ENCODE data around the gene LDLRAD4.

Gene LDLRAD4

GRCh38 chr18:13608791-13609532, 390.4 kb downstream of the LDLRAD4 start:
- peak in 2 of 5 donors; percentile 22 to 66 for DNase-seq

DNA sequence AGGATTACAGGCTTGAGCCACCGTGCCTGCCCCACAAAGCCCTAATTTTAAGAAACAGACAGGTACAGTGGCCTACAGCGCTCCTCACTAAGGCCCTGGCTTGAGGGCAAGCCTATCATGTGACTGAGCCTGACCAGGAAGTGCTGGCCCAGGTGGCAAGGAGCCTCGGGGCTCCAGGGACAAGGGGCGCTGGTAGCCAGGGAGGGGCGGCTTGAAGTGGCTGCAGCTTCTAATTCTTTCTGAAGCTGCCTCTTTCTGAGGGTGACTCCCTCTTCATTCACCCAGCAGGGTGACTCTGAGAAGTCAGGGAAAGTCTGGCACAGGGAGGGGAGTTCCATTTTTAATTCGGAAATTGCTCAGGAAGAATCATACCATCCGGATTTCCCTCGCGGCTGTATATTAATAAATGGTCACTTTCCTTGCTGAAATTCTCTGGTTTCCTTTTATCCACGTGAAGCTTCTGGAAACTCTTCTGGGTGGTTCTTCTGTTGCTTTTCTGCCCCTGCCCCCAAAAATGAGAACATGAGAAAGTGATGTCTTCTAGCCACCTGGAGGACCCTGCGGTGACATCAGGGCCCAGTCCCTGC, 392.1 kb downstream of the LDLRAD4 start:
- no peak for DNase-seq

DNA sequence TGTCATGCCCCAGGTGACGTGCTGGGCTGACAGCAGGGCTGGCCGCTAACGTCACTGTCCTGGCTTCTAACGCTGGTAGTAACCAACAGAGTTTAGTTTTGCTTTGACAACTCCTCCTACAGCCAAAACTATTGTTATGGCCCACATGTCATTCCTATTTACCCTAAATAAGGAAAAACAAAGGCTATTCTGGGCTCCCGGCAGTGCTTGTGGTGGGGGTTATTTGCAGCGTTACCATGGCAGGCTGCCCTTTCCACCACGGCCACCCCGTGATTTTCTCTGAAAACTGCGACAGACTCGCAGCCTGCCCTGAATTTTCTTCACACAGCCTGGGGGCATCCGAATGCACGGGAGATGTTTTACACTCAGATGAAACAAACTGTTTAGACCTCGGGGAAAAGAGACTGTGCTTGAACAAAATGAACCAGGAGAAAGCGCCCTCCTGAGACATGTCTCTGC, 392.6 kb downstream of the LDLRAD4 start:
- DNase-seq, result no peak

DNA sequence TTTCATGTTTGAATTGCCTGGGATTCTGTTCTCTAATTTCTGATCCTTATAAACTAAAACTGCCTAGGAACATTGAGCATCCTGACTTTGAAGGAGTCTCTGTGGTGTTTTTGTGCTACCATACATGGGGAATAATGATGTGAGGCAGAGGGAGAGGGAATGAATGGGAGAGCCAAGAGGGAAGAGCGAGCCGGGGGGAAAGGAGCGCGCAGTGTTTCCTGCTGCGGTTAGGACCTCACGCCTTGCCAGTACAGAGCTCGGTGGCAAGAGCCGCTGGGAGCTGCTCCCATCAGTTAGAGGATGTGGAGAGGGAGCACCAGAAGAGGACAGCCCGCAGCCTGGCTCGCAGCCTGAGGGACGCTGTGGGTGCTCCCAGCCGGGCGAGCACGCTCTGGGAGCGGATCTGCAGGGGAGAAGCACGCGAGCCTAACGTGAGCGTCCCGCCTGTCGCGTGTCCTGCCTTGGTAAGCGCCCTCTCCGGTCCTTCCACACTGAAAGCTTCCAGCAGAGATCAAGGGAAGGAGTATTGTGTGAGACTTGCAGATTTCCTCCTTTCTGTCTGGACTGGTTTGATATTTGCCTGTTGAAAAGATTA, 393.1 kb downstream of the LDLRAD4 start:
- DNase-seq, result no peak

DNA sequence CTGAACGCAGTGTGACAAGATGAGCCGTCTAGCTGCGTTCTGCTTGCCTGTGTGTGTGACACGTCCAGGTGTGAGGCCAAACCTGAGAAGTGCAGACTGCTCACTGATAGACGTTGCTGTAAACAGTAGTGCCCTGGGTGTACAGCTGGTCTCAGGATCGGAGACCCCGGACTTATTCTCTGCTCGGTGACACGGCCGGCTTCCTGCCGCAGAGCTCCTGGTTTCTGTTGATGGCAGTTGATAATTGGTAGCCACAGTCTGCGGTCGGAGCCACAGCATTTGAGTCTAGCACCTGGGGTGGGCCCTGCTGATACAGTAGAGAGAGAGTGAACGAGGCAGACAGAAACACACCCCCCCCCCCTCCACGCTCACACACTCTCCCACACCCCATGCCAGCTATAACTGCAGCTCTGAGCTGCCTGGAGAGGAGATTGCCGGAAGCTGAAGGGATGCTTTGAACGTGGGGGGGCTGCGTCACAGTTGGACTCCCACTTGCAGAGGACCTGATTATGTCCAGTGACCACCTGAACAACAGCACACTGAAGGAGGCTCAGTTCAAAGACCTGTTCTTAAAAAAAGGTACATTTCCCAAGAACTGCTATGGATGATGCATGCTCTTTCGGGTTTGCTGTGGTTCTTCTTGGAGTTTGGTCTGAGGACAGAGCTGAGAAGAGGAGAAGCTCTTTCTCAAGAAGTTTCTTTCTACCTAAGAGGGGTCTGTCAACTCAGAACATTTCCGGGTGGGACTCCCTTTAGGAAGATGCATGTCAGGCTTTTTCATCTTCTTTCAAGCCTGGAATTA, 393.8 kb downstream of the LDLRAD4 start:
- peak; percentile 39 to 83 (median 71) for DNase-seq

DNA sequence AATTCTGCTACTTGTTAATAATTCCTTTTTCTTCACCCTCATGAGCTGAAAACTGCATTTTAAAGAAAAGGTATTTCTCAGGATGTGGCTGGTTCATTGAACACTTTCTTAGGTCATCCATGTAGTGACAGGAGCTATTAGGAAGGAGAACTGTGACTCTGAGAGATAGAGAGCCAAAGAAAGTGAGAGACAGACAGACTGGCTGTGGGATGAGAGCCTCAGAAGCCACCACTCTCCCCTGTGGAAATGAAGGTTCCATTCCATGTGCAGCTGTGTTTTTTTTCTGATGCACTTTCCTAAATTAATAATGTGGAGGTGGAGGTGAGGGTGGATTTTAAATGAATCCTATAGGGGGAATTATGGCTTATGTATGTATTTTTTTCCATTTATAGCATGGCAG, 394.5 kb downstream of the LDLRAD4 start:
- DNase-seq, result no peak

GRCh38 chr18:13613591-13614501, 395.3 kb downstream of the LDLRAD4 start:
- no peak for DNase-seq

DNA sequence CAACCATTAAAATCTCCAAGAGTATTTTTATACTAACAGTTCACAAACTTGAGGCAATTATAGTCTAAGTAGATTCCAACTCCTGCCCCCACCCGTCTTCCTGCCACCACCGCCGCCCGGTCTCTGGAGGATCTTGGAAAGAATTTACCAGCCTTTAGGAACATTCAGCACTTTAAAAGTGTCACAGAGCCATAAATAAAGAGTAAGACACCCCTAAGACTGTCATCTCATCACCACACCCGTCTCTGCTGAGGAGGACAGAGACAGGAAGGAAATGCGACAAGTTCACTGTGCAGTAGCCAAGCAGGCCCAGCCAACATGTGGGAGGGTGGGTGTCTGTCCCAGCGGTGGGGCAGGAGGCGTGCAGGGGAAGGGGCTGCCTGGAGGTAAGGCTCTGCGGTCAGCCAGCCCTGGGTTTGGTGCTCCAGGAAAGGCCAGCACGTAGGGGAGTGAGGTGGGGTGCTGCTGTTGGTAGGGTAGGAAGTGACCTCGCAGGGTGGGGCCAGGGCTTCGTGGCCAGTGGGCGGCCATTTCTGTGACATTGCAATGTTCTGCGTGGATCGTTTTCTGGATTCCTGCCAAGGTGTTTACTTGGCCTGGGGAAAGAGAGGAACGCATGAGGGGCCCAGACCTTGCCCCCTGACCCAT, 396.2 kb downstream of the LDLRAD4 start:
- DNase-seq, result peak in 1 of 5 donors; percentile 52

DNA sequence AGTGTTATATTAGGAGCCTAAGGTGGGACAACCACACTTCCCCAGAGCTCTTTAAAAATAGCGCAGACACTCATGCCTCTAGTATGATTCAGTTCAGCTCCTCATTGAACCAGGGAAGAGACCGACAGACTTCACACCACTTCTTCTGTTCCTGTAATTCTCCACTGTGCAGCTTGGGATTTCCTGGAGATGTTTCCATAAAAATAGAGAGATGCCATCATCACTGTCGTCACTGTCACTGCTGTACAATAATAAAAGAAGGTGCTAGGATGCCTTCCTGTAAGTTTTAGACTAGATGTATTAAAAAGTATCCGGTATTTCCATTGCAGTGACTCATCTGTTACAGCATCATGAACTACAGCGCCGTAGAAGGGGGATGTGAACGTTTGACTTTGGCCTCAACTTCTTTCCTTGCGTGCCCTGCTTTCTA, 396.9 kb downstream of the LDLRAD4 start:
- DNase-seq, result peak in 1 of 5 donors; percentile 55

DNA sequence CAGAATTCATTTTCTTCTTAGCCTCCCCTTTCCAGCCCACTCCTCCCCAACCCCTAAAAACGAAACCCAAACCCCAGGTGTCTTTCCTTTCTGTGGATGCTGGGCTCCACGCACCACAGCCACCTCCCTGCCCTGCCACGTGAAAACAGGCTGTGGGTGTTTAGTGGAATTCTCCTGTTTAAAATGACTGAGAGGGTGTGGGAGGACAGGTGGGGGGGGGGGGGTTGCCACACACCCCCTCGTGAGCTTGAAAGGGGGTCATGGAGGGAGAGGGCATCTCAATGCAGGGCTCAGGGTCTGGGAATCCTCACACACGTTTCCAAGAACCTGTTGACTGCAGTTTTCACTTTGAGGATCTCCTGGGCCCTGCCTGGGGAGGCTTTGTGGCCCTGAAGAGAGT, 397.5 kb downstream of the LDLRAD4 start:
- DNase-seq, result no peak

DNA sequence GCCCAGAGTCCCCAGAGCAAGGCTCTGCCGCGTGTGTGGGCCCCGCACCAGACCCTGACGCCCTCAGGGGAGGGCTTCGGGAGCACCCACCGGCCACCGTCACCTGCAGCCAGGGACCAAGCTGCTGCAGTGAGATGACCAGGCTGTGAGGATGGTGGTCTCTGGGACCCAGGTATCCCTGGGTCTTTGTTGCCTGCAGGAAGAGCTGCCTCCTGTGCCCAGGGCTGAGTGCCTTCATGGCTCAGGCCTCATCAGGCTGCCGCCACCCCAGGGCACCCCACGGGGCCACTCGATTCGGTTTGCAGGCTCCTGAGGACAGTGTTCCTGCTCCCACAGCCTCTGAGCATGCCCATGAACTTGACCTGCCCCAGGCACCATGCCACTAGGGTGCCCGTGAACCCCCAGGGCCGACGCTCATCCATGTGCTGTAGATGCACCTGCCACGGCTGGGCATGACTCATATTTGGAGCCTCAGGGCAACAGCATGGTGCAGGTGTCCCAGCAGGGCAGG, 398.0 kb downstream of the LDLRAD4 start:
- no peak for DNase-seq

- DNase-seq, result no peak
Observed at GRCh38 chr18:13617826-13618515, 399.4 kb downstream of the LDLRAD4 start.

- DNase-seq, result no peak
Observed at GRCh38 chr18:13618760-13619438, 400.3 kb downstream of the LDLRAD4 start.

- DNase-seq, result no peak
Observed at GRCh38 chr18:13619505-13620205, 401.1 kb downstream of the LDLRAD4 start.

GRCh38 chr18:13620206-13620672, 401.7 kb downstream of the LDLRAD4 start:
- no peak for DNase-seq

DNA sequence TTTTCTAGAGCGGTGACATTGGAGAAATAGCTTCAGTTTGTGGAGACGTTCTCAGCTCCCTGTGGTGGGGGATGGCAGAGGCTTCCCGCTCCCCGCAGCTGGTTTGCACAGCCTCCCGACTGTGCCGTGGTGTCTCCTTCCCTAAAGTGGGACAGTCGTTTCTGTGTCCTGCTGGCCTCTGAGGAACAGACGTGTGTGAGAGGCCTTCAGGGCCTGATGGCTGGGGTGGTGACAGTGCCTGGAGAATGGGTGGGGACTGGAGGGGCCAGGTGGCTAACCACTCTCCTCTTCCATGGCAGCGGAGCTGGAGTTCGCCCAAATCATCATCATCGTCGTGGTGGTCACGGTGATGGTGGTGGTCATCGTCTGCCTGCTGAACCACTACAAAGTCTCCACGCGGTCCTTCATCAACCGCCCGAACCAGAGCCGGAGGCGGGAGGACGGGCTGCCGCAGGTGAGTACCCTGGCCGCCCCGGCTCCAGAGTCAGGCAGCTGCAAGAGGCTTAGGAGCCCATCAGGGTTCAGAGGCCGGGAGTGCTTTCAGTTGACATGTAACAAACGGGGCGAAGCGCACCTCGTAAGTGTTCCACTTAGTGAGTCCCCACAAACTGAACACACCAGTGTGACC, 402.4 kb downstream of the LDLRAD4 start:
- DNase-seq, result no peak

- no peak for DNase-seq
Observed at GRCh38 chr18:13621446-13621849, 402.9 kb downstream of the LDLRAD4 start.

DNA sequence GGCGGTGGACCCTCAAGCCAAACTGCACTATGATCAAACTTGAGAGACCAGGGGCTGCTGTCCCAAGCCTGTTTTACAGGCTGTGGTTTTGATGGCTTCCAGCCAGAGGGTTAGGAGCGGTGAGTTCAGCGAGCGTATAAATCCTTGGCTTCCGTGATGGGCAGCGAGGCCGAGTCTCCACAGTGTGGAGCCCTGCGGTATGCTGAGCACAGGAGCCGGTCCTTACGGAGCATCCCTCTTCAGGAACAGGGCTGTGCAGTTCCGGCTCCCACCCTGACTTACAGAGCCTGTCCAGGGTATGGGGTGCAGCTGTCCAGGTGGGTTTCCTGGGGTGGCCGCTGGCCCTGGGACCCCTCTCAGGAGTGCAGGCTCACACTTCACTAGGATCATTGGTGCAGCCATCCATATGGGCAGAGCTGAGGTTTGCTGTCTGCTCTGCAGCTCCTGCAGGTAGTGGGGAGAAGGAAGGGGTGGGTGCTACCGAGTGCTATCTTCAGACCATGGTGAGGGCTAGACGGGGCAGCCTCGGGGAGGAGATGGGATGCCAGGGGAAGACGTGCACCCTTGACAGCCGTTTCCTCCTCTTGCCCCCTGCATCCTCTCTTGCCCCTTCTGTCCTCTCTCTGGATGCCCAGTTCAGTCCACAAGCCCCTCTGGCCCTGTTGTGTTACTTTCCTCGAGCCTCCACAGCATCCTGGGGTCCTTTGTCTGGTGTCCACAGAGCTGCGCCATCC, 403.5 kb downstream of the LDLRAD4 start:
- DNase-seq, result no peak
